ENCODE data around the gene SS18L1.

DNA sequence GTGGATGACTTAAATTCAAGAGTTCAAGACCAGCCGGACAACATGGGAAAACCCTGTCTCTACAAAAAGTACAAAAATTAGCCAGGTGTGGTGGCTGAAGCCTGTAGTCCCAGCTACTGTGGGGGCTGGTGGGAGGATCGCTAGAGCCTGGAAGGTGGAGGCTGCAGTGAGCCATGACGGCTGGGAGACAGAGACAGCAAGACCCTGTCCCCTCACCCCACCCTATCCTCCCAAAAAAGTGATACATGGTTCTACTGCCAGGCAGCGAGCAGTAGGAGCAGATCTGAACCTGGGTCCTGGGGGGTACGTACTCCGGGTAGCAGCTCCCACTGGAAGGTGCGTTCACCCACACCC is 2.5 kb upstream of the SS18L1 start:
- TF ChIP-seq, protein P1, sequence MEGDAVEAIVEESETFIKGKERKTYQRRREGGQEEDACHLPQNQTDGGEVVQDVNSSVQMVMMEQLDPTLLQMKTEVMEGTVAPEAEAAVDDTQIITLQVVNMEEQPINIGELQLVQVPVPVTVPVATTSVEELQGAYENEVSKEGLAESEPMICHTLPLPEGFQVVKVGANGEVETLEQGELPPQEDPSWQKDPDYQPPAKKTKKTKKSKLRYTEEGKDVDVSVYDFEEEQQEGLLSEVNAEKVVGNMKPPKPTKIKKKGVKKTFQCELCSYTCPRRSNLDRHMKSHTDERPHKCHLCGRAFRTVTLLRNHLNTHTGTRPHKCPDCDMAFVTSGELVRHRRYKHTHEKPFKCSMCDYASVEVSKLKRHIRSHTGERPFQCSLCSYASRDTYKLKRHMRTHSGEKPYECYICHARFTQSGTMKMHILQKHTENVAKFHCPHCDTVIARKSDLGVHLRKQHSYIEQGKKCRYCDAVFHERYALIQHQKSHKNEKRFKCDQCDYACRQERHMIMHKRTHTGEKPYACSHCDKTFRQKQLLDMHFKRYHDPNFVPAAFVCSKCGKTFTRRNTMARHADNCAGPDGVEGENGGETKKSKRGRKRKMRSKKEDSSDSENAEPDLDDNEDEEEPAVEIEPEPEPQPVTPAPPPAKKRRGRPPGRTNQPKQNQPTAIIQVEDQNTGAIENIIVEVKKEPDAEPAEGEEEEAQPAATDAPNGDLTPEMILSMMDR (IDR thresholded peaks at IDR 0.05), result no peak
- TF ChIP-seq POLR2A (IDR thresholded peaks at IDR 0.05), result no peak
